ENCODE data around the gene PRC1. TPM values are rescaled to one million over a fixed set of nuclear protein-coding genes. Genes with fewer than 3 reads are reported as not detected.

PRC1 gene
- total RNA-seq, result 177 and 195 TPM in 2 replicates

GRCh38 chr15:90994417-90995311, at the start of gene PRC1:
TSS of gene PRC1 (minus strand) at chr15:90994535. CDS start at chr15:90994417, 118 bp downstream.

GRCh38 chr15:91022075-91022831, 27.9 kb upstream of the PRC1 start, which contains the start of gene VPS33B:
TSS of gene VPS33B (minus strand) at chr15:91022594. CDS start at chr15:91022249, 345 bp downstream.

GRCh38 chr15:90954712-90955623, 39.4 kb downstream of the PRC1 start, which contains the start of gene RCCD1:
TSS of gene RCCD1 (plus strand) at chr15:90954884. CDS start at chr15:90956735, 1,851 bp downstream.

GRCh38 chr15:90934949-90935751, 59.2 kb downstream of the PRC1 start, which contains the start of gene UNC45A:
TSS of gene UNC45A (plus strand) at chr15:90935285. CDS start at chr15:90935325, 40 bp downstream.

GRCh38 chr15:90931828-90932659, 62.3 kb downstream of the PRC1 start, which contains the start of gene HDDC3:
TSS of gene HDDC3 (minus strand) at chr15:90932549. CDS start at chr15:90932540, 9 bp downstream.

Other genes with a start within 250 kb of the PRC1 start
- gene FURIN, start 125.9 kb downstream of the PRC1 start, total RNA-seq, result 100 and 116 TPM in 2 replicates
- gene FES, start 110.0 kb downstream of the PRC1 start, total RNA-seq, result 108 and 121 TPM in 2 replicates
- gene MAN2A2, start 91.2 kb downstream of the PRC1 start, total RNA-seq, result 17.4 and 20.6 TPM in 2 replicates
- 38.9 and 40.5 TPM in 2 replicates for gene HDDC3, start 62.0 kb downstream of the PRC1 start, total RNA-seq
- gene UNC45A, start 59.2 kb downstream of the PRC1 start, total RNA-seq, result 68.9 and 84.5 TPM in 2 replicates
- gene RCCD1, start 39.7 kb downstream of the PRC1 start, total RNA-seq, result 18.7 and 19.0 TPM in 2 replicates
- 8.2 and 15.6 TPM in 2 replicates for gene VPS33B, start 28.1 kb upstream of the PRC1 start, total RNA-seq
- 1.3 and 1.7 TPM in 2 replicates for gene SV2B, start 105.7 kb upstream of the PRC1 start, total RNA-seq